C4-2B (cell line): ENCODE results near the gene WEE1.

Experiments
- CTCF ChIP-seq: fragments of 450-650 bp; conservative IDR thresholded peaks from 2 replicates; pipeline ENCODE4 v1.5.1; 2017; ENCODE audit warnings: mild to moderate bottlenecking
- ZFX ChIP-seq: fragments of 450-650 bp; IDR thresholded peaks from 2 replicates; pipeline ENCODE4 v1.6.1; 2017

- TF ChIP-seq ZFX (no peak), CTCF (no peak)
Measured at GRCh38 chr11:9625728-9626127, 52.3 kb downstream of the WEE1 start.
